C4-2B (cell line): ENCODE measurements around the gene CNR1.

Source experiments
- H3K27ac ChIP-seq: fragments of 450-650 bp; 2 replicates; pipeline ENCODE4 v1.5.1; 2017
- CTCF ChIP-seq: fragments of 450-650 bp; conservative IDR thresholded peaks from 2 replicates; pipeline ENCODE4 v1.5.1; 2017; ENCODE audit warnings: mild to moderate bottlenecking
- ZFX ChIP-seq: fragments of 450-650 bp; IDR thresholded peaks from 2 replicates; pipeline ENCODE4 v1.6.1; 2017

CNR1 gene

GRCh38 chr6:88105741-88106340, 60.3 kb downstream of the CNR1 start:
- TF ChIP-seq ZFX (no peak), CTCF (no peak)

More at GRCh38 chr6:88105741-88106340, 60.3 kb downstream of the CNR1 start:
- H3K27ac ChIP-seq: no peak overlapping the region
